ENCODE measurements around the gene SLC25A26.

DNA sequence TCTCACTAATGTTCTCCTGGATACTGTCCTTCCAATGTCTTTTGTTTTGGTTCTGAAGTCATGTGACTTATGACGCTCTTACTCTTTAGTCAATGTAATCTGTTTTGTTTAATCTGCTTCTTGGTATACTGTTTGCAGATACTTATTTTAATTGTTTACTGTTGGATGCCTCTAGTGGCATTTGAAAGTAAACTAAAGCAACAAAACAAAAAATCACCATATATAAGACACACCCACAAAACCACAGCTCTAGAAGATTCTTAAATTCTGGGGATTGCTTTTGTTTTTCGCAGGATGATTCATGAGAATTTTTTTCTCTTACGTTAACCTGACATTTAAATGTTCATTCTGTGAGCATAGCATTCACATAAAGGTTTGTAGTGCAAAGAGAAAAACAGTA, 16.8 kb downstream of the SLC25A26 start:
- TF ChIP-seq, protein P1, sequence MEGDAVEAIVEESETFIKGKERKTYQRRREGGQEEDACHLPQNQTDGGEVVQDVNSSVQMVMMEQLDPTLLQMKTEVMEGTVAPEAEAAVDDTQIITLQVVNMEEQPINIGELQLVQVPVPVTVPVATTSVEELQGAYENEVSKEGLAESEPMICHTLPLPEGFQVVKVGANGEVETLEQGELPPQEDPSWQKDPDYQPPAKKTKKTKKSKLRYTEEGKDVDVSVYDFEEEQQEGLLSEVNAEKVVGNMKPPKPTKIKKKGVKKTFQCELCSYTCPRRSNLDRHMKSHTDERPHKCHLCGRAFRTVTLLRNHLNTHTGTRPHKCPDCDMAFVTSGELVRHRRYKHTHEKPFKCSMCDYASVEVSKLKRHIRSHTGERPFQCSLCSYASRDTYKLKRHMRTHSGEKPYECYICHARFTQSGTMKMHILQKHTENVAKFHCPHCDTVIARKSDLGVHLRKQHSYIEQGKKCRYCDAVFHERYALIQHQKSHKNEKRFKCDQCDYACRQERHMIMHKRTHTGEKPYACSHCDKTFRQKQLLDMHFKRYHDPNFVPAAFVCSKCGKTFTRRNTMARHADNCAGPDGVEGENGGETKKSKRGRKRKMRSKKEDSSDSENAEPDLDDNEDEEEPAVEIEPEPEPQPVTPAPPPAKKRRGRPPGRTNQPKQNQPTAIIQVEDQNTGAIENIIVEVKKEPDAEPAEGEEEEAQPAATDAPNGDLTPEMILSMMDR (IDR thresholded peaks at IDR 0.05) = no peak
- TF ChIP-seq POLR2A (IDR thresholded peaks at IDR 0.05) = no peak

Measured in transverse colon (tissue), 3 donors.